ENCODE results near the gene CUEDC2. TPM values are rescaled to one million over a fixed set of nuclear protein-coding genes. Genes with fewer than 3 reads are reported as not detected.
A peak's percentile ranks its signal among the peaks of the same experiment; 100 is the strongest.

Gene CUEDC2
- total RNA-seq, 4 donors from 2014 or later, result 5.2 to 35.2 (median 33.5) TPM

GRCh38 chr10:102420714-102421506, 11.5 kb downstream of the CUEDC2 start, which contains the start of gene FBXL15:
Gene FBXL15, plus strand, starts transcription at chr10:102420836. Its CDS starts 294 bp downstream, at chr10:102421130.
- in situ Hi-C loops (cut with MboI; ENCODE audit: low pct_ligation_motif_present in 1 of 4, low pct_unique_long_range_greater_than_20kb in 1 of 4, low sequenced_read_pairs in 3 of 4) (no loop called here), intact Hi-C loops (cut with DNase I; ENCODE audit: low total_unique reads) (loop anchor here (1.0 kb wide), 1 partner anchor 27 kb away; no protein-coding TSS in a partner anchor)
- Histone ChIP-seq H3K27me3 (peaks cover 32% of the 10 kb centered on the region), H3K27ac (peak within 1 kb of the TSS; percentile 90 to 96 (median 94)), H3K36me3 (peaks cover 0 to 8% (median 0%) of the 10 kb centered on the region in 4 donors), H3K4me3 (peak within 1 kb of the TSS; percentile 45 to 77 (median 64)), H3K9me3 (no peaks in the 10 kb centered on the region), H3K4me1 (peaks cover 26 to 35% (median 32%) of the 10 kb centered on the region in 4 donors)
- DNase-seq, result peak; percentile 98
- TF ChIP-seq POLR2A (IDR thresholded peaks at IDR 0.05), result peak; percentile 47
- peak; percentile 11 to 54 (median 50) for TF ChIP-seq POLR2AphosphoS5 (IDR thresholded peaks at IDR 0.05)
- no peak for TF ChIP-seq EP300 (IDR thresholded peaks at IDR 0.05; ENCODE audit: low read depth)
- WGBS, 2 donors (ENCODE audit: low coverage in 1 of 2), result 1% methylated on average over 59 of the region's 66 CpGs; no CpG with 5 or more reads in 1 of the 2 donors

GRCh38 chr10:102420181-102420713, 12.1 kb downstream of the CUEDC2 start:
- intact Hi-C loops (cut with DNase I; ENCODE audit: low total_unique reads) (no loop called here), in situ Hi-C loops (cut with MboI; ENCODE audit: low pct_ligation_motif_present in 1 of 4, low pct_unique_long_range_greater_than_20kb in 1 of 4, low sequenced_read_pairs in 3 of 4) (no loop called here)
- TF ChIP-seq EP300 (IDR thresholded peaks at IDR 0.05; ENCODE audit: low read depth) (no peak), POLR2A (IDR thresholded peaks at IDR 0.05) (no peak), POLR2AphosphoS5 (IDR thresholded peaks at IDR 0.05) (no peak)
- TF ChIP-seq, protein P1, sequence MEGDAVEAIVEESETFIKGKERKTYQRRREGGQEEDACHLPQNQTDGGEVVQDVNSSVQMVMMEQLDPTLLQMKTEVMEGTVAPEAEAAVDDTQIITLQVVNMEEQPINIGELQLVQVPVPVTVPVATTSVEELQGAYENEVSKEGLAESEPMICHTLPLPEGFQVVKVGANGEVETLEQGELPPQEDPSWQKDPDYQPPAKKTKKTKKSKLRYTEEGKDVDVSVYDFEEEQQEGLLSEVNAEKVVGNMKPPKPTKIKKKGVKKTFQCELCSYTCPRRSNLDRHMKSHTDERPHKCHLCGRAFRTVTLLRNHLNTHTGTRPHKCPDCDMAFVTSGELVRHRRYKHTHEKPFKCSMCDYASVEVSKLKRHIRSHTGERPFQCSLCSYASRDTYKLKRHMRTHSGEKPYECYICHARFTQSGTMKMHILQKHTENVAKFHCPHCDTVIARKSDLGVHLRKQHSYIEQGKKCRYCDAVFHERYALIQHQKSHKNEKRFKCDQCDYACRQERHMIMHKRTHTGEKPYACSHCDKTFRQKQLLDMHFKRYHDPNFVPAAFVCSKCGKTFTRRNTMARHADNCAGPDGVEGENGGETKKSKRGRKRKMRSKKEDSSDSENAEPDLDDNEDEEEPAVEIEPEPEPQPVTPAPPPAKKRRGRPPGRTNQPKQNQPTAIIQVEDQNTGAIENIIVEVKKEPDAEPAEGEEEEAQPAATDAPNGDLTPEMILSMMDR (IDR thresholded peaks at IDR 0.05), result no peak
- H3K4me1 ChIP-seq, result peaks cover 26 to 35% (median 32%) of the 10 kb centered on the region in 4 donors
- WGBS, 2 donors (ENCODE audit: low coverage in 1 of 2), result 0 to 3% methylated on average over 3 to 16 of the region's 21 CpGs
- H3K27ac ChIP-seq, result peak overlapping the region; percentile 90 to 96 (median 94)
- no peak for DNase-seq
- peaks cover 0 to 8% (median 0%) of the 10 kb centered on the region in 4 donors for H3K36me3 ChIP-seq
- no peaks in the 10 kb centered on the region for H3K9me3 ChIP-seq
- peaks cover 39% of the 10 kb centered on the region for H3K27me3 ChIP-seq
- peak overlapping the region; percentile 40 to 77 (median 64) for H3K4me3 ChIP-seq

DNA sequence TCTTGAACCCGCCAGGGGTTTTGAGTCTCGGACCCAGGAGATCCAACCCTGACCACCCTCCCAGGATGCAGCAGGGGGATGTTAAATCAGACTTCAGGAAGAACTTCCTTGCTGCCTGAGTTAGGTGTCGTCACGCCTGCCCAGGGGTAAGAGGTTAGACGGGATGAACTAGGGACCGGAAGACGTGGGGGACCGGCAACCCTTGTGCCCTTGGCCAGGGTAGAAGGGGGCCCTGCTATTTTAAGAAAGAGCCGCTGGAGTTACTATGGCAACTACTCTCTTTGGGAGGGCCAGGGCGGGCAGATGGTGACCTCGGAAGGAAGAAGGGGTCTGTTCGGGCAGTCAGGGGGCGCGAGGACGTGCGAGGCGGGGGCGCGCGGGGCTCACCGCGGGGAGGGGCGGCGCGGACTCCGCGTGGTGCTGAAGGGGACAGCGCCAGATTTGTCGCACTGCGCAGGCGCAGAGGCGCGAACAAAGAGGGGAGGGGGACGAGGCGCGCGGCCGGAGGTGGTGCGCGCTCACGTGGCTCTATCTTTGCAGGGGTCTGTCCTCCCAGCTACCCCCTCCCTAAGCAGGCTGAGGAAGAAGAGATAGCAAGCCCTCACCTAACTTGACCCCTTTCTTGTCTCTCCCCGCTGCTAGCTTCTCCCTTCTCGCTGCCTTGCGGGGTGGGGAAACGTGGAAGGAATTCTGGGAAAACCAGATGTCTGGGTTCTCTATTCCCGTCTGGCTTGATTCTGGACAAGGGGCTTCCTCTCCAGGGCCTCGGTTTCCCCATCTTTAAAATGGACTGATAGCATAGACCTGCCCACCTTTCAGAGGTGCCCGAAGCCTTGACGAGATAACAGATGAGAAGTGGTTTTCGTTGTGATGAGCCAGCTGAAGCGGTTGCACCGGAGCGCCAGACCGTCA, 12.8 kb downstream of the CUEDC2 start:
- Histone ChIP-seq H3K27me3 (peaks cover 46% of the 10 kb centered on the region), H3K27ac (peak overlapping the region; percentile 90 to 96 (median 94)), H3K36me3 (peaks cover 0 to 7% (median 0%) of the 10 kb centered on the region in 4 donors), H3K4me1 (peaks cover 26 to 35% (median 32%) of the 10 kb centered on the region in 4 donors), H3K9me3 (no peaks in the 10 kb centered on the region), H3K4me3 (peak overlapping the region in 3 of 4 donors; percentile 60 to 77 (median 67))
- WGBS, 2 donors (ENCODE audit: low coverage in 1 of 2), result 0% methylated on average over 45 of the region's 54 CpGs; no CpG with 5 or more reads in 1 of the 2 donors
- DNase-seq, result peak; percentile 63
- in situ Hi-C loops (cut with MboI; ENCODE audit: low pct_ligation_motif_present in 1 of 4, low pct_unique_long_range_greater_than_20kb in 1 of 4, low sequenced_read_pairs in 3 of 4), result no loop called here
- intact Hi-C loops (cut with DNase I; ENCODE audit: low total_unique reads), result no loop called here
- no peak for TF ChIP-seq POLR2AphosphoS5 (IDR thresholded peaks at IDR 0.05)
- TF ChIP-seq, protein P1 (IDR thresholded peaks at IDR 0.05), result no peak
- TF ChIP-seq POLR2A (IDR thresholded peaks at IDR 0.05), result no peak
- no peak for TF ChIP-seq EP300 (IDR thresholded peaks at IDR 0.05; ENCODE audit: low read depth)

DNA sequence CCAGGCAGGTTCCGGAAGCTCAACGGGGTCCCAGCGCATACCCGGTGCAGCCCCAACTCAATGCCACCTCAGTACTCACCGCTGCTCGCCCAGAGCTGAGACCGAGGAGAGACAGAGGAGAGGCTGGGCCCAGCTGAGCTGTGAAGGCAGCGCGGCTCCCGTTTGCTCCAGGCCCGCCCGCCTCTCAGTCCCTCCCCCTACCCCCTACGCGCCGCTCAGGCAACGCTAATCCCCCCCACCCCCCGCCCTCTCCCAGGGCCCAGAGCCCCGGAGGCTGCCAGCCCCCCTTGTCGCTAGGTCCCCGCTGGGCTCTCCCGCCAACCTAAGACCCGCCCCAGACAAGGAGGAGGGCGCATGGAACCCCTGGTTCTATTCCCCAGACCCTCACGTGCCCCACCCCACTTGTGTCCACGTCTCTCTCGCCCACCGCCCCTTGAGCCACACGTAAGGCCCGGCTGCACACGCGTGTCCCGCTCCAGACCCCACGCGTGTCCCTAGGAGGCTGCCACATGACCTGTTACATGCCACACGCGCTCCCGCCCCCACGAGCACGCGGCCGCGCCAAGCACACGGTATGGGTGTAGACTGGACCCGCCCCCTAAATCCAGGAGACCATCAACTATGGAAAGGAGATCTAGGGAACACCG, 13.6 kb downstream of the CUEDC2 start, which contains the start of gene PSD:
PSD (minus strand) TSS at position 164 of the 647 bp plus-strand sequence. CDS start 1,747 bp downstream, outside the sequence.
- Histone ChIP-seq H3K27me3 (peaks cover 52% of the 10 kb centered on the region), H3K9me3 (no peaks in the 10 kb centered on the region), H3K4me3 (peak within 1 kb of the TSS in 3 of 4 donors; percentile 60 to 77 (median 67)), H3K36me3 (no peaks in the 10 kb centered on the region), H3K27ac (peak within 1 kb of the TSS in 2 of 4 donors; percentile 94 to 96), H3K4me1 (peaks cover 26 to 35% (median 32%) of the 10 kb centered on the region in 4 donors)
- 10 to 15% methylated on average over 2 to 31 of the region's 45 CpGs for WGBS, 2 donors (ENCODE audit: low coverage in 1 of 2)
- TF ChIP-seq EP300 (IDR thresholded peaks at IDR 0.05; ENCODE audit: low read depth), result no peak
- no peak for TF ChIP-seq POLR2A (IDR thresholded peaks at IDR 0.05)
- TF ChIP-seq POLR2AphosphoS5 (IDR thresholded peaks at IDR 0.05), result no peak
- TF ChIP-seq, protein P1 (IDR thresholded peaks at IDR 0.05), result no peak
- in situ Hi-C loops (cut with MboI; ENCODE audit: low pct_ligation_motif_present in 1 of 4, low pct_unique_long_range_greater_than_20kb in 1 of 4, low sequenced_read_pairs in 3 of 4), result no loop called here
- intact Hi-C loops (cut with DNase I; ENCODE audit: low total_unique reads), result no loop called here
- DNase-seq, result no peak

Data from transverse colon (tissue), 4 donors.